GM12878 (cell line): ENCODE measurements around the gene GGCX. TPM values are rescaled to one million over a fixed set of nuclear protein-coding genes. Genes with fewer than 3 reads are reported as not detected.

Experiments
- ATAC-seq: fragments of 200-7000 bp; cut with Tn5 transposase; 3 replicates; pipeline ENCODE4 v1.9.1; 2020; ENCODE audit warnings: mild to moderate bottlenecking, moderate library complexity
- BruUV-seq: library from RNA; stranded (reverse); fragments of 400-500 nt; replicated peaks from 2 replicates; lab custom pipeline; 2021; lab: Mats Ljungman, UMichigan
- CTCF ChIA-PET: fragments of 300-600 bp; sonication (Branson Sonifier 250); formaldehyde crosslinking; extraction: SDS; loops from one replicate; lab custom pipeline; 2021; ENCODE audit warnings: inconsistent platforms; lab: Yijun Ruan, JAX
- POLR2A ChIA-PET: fragments of 350-600 bp; formaldehyde crosslinking; extraction: SDS; loops from one replicate; lab custom pipeline; 2021; ENCODE audit warnings: inconsistent platforms; lab: Charles Lee
- RAD21 ChIA-PET: fragments of 300-600 bp; sonication (Branson Sonifier 250); formaldehyde crosslinking; loops from one replicate; lab custom pipeline; 2023; ENCODE audit warnings: antibody characterized with exemption; ENCODE audit not compliant: unreplicated experiment; lab: Charles Lee
- SMC1A ChIA-PET: fragments of 300-600 bp; sonication (Branson Sonifier 250); formaldehyde crosslinking; loops from one replicate; lab custom pipeline; 2023; ENCODE audit not compliant: unreplicated experiment, uncharacterized antibody; lab: Charles Lee
- DNase-seq: peaks from one replicate; pipeline ENCODE4 v3.0.0-alpha.2; 2011; ENCODE audit warnings: low read depth, low spot score
- FAIRE-seq: peaks from 3 replicates; lab custom pipeline; 2011; peaks lifted over from hg19 to GRCh38; lab: Jason Lieb, UNC
- H2AFZ ChIP-seq: 2 replicates; pipeline ENCODE4 v1.6.0; 2011; ENCODE audit warnings: low read depth, low read length, control low read depth; ENCODE audit not compliant: control insufficient read depth
- H3K27ac ChIP-seq: 2 replicates; pipeline ENCODE4 v1.5.1; 2011; ENCODE audit warnings: control low read depth; ENCODE audit not compliant: control insufficient read depth, insufficient read depth
- H3K27me3 ChIP-seq, 2 experiments: replicated peaks in 1 of 2; 2 replicates each; pipeline versions ENCODE4 v1.6.0 to v1.6.1; 2011; ENCODE audit warnings: low read length in 1 of 2; ENCODE audit not compliant: control insufficient read depth in 2 of 2, insufficient read depth in 2 of 2
- H3K36me3 ChIP-seq, 2 experiments: 2 replicates each; pipeline ENCODE4 v1.5.1; 2011; ENCODE audit warnings: low read length in 1 of 2; ENCODE audit not compliant: control insufficient read depth in 2 of 2, insufficient read depth in 2 of 2
- H3K4me1 ChIP-seq: 2 replicates; pipeline ENCODE4 v1.6.1; 2011; ENCODE audit warnings: mild to moderate bottlenecking, low read length, moderate library complexity, mixed read lengths; ENCODE audit not compliant: control insufficient read depth, insufficient read depth
- H3K4me2 ChIP-seq: 2 replicates; pipeline ENCODE4 v1.6.0; 2011; ENCODE audit warnings: control low read depth; ENCODE audit not compliant: control insufficient read depth, insufficient read depth
- H3K4me3 ChIP-seq: fragments of 200-600 bp; sonication (generic); 2 replicates; pipeline ENCODE4 v1.5.1; 2016
- H3K79me2 ChIP-seq: 2 replicates; pipeline ENCODE4 v1.6.0; 2011; ENCODE audit warnings: low read length; ENCODE audit not compliant: control insufficient read depth, insufficient read depth
- H3K9ac ChIP-seq: 2 replicates; pipeline ENCODE4 v1.8.0; 2011; ENCODE audit warnings: low read length, control low read depth, mixed read lengths; ENCODE audit not compliant: control insufficient read depth, insufficient read depth
- H3K9me3 ChIP-seq: replicated peaks from 3 replicates; pipeline ENCODE4 v1.5.1; 2011; ENCODE audit warnings: mild to moderate bottlenecking, low read length; ENCODE audit not compliant: control insufficient read depth, insufficient read depth
- H4K20me1 ChIP-seq: 2 replicates; pipeline ENCODE4 v1.6.0; 2011; ENCODE audit not compliant: control insufficient read depth, insufficient read depth
- CBX3 ChIP-seq: fragments of 200-600 bp; sonication (generic); IDR thresholded peaks from 2 replicates; pipeline ENCODE4 v1.6.1; 2016; ENCODE audit warnings: low read depth, borderline replicate concordance
- CEBPB ChIP-seq, 2 experiments: fragments of 150-350 bp in 1 of 2; IDR thresholded peaks; 2 replicates each; pipeline ENCODE4 v1.6.1; 2012 to 2014; ENCODE audit warnings: low read depth in 2 of 2, low read length in 2 of 2, borderline replicate concordance in 1 of 2, inconsistent platforms in 1 of 2
- EED ChIP-seq: sonication (generic); IDR thresholded peaks from 2 replicates; pipeline ENCODE4 v1.6.1; 2016; ENCODE audit warnings: antibody characterized with exemption, low read depth
- EZH2 ChIP-seq: IDR thresholded peaks from 2 replicates; pipeline ENCODE4 v1.6.1; 2012; ENCODE audit warnings: low read depth, mild to moderate bottlenecking, control low read depth, inconsistent platforms, low read length, borderline replicate concordance; ENCODE audit not compliant: control insufficient read depth
- HDAC6 ChIP-seq: fragments of 200-600 bp; sonication (generic); IDR thresholded peaks from one replicate; pipeline ENCODE4 v1.8.0; 2017; ENCODE audit warnings: antibody characterized with exemption; ENCODE audit not compliant: unreplicated experiment
- MEF2A ChIP-seq: IDR thresholded peaks from 2 replicates; pipeline ENCODE4 v1.6.1; 2011; ENCODE audit warnings: low read depth, mild to moderate bottlenecking, low read length, moderate library complexity; ENCODE audit not compliant: insufficient read depth
- MYB ChIP-seq: fragments of 150-350 bp; IDR thresholded peaks from 2 replicates; pipeline ENCODE4 v1.6.1; 2014; ENCODE audit warnings: mild to moderate bottlenecking, low read depth, low read length, borderline replicate concordance
- RFX5 ChIP-seq: IDR thresholded peaks from 2 replicates; pipeline ENCODE4 v1.6.1; 2011; ENCODE audit warnings: low read depth, low read length, improper control_type of control experiment
- RUNX3 ChIP-seq: IDR thresholded peaks from 2 replicates; pipeline ENCODE4 v1.6.1; 2012; ENCODE audit warnings: low read length, inconsistent platforms
- SP1 ChIP-seq: IDR thresholded peaks from one replicate; pipeline ENCODE4 v1.6.1; 2011; ENCODE audit warnings: low read depth, low read length
- SREBF2 ChIP-seq: IDR thresholded peaks from 2 replicates; pipeline ENCODE4 v1.6.1; 2012; ENCODE audit warnings: mild to moderate bottlenecking, low read length
- TCF3 ChIP-seq: IDR thresholded peaks from 2 replicates; pipeline ENCODE4 v1.6.1; 2012; ENCODE audit warnings: low read depth, mild to moderate bottlenecking, low read length, borderline replicate concordance; ENCODE audit not compliant: insufficient read depth
- YBX1 ChIP-seq: fragments of 450-650 bp; IDR thresholded peaks from 2 replicates; pipeline ENCODE4 v1.6.1; 2016; ENCODE audit warnings: antibody characterized with exemption
- ZNF207 ChIP-seq: fragments of 450-650 bp; IDR thresholded peaks from 2 replicates; pipeline ENCODE4 v1.6.1; 2014; ENCODE audit warnings: antibody characterized with exemption, mild to moderate bottlenecking, borderline replicate concordance
- WGBS: methylation state at CpG from one replicate; pipeline ENCODE4 v1.1.6; 2016; ENCODE audit warnings: low lambda C conversion rate; ENCODE audit not compliant: insufficient replicate concordance, insufficient coverage; ENCODE audit errors: missing lambda C conversion rate; 5-methylcytosine and 5-hydroxymethylcytosine counted together
- in situ Hi-C: fragments of 300-500 bp; cut with MboI; formaldehyde crosslinking; loops from 9 replicates; pipeline ENCODE4 v1.14.3; 2018; ENCODE audit warnings: mixed read lengths
- intact Hi-C: fragments of 100-400 bp; cut with micrococcal nuclease; formaldehyde crosslinking; loops from one replicate; pipeline ENCODE4 v1.14.2; 2022; ENCODE audit not compliant: unreplicated experiment
- polyA plus RNA-seq, 11 experiments: library from polyadenylated mRNA; depleted of rRNA in 4 of 11; unstranded in 6 of 11; stranded (reverse) in 5 of 11; fragments of >200 nt; fragmentation: Nextera tagmentation in 4 of 11; fragmentation: Illumina TruSeq in 1 of 11; extraction: Ambion mirVana in 4 of 11; extraction: Trizol in 1 of 11; gene quantifications; 1 replicate in 1 of 11; 2 replicates in 10 of 11; pipeline versions ENCODE4 v1.2.1 to v1.2.3, GENCODE V29; 2011 to 2016; ENCODE audit warnings: inconsistent platforms in 2 of 11, missing spikeins in 2 of 11, low read depth in 1 of 11
- total RNA-seq, 4 experiments: library from RNA; depleted of rRNA in 3 of 4; stranded (reverse); fragments of >200 nt in 3 of 4; fragmentation: Illumina TruSeq in 1 of 4; extraction: Trizol in 1 of 4; gene quantifications; 2 replicates each; pipeline versions ENCODE4 v1.2.1 to v1.2.3, GENCODE V29; 2013 to 2021
- TF ChIP-seq, protein P1 (sequence below): IDR thresholded peaks from 2 replicates; pipeline ENCODE4 v1.6.1; 2011; ENCODE audit warnings: borderline replicate concordance, low read depth, mild to moderate bottlenecking, moderate library complexity, low read length; ENCODE audit not compliant: insufficient read depth, poor library complexity, severe bottlenecking
- TF ChIP-seq, protein P2 (sequence below): IDR thresholded peaks from 2 replicates; pipeline ENCODE4 v1.6.1; 2012; ENCODE audit warnings: improper control_type of control experiment, low read depth, low read length; ENCODE audit not compliant: insufficient replicate concordance
- TF ChIP-seq, protein P3 (sequence below): fragments of 450-650 bp; IDR thresholded peaks from 2 replicates; pipeline ENCODE4 v1.6.1; 2014; ENCODE audit warnings: mild to moderate bottlenecking

The GGCX gene
- total and polyA plus RNA-seq, 10 of the 15 experiments (the other 5 are each of a cell fraction or from before 2014, with no cell fraction given) = 18.1 to 52.7 (median 25.0) TPM

DNA sequence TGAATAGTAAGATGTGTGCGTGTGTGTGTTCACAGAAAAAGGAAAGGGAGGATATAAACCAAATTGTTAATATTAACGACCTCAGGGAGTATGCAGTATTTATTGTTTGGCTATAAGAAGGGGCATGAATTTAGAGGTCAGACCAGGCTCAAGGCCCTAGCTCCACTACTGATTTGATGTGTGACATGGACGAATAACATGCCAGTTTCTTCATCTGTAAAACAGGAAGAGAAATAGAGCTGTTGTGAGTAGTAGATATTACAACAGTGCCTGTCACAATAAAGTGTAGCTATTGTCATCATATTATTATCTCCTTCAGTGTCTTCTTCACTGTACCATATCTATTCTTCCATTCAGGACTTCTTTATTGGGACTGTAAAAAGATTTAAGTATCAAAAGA, 26.4 kb downstream of the GGCX start (continued):
- TF ChIP-seq, protein P1, sequence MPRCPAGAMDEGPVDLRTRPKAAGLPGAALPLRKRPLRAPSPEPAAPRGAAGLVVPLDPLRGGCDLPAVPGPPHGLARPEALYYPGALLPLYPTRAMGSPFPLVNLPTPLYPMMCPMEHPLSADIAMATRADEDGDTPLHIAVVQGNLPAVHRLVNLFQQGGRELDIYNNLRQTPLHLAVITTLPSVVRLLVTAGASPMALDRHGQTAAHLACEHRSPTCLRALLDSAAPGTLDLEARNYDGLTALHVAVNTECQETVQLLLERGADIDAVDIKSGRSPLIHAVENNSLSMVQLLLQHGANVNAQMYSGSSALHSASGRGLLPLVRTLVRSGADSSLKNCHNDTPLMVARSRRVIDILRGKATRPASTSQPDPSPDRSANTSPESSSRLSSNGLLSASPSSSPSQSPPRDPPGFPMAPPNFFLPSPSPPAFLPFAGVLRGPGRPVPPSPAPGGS = no peak
- TF ChIP-seq CEBPB (IDR thresholded peaks at IDR 0.05; ENCODE audit: borderline replicate concordance in 1 of 2, low read depth in 2 of 2, low read length in 2 of 2) = no peak
- TF ChIP-seq RUNX3 = no peak
- no peak for TF ChIP-seq MYB

DNA sequence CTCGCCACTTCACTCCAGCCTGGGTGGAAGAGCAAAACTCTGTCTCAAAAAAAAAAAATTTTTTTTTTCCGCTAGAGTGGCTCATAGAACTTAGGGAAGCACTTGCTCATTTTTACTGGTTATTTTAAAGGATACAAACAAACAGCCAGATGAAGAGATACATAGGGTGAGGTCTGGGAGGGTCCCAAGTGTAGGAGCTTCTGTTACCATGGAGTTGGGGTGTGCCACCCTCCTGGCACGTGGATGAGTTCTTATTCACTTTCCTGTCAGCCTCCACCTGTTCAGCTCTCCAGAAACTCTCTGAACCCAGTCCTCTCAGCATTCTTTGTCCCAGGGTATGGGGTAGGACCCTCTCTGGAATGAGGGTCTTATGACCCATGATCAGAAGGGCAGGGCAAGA, 27.2 kb downstream of the GGCX start:
- Histone ChIP-seq H3K4me2 (no peak overlapping the region), H3K27me3 (no peaks in the 10 kb centered on the region; a peak in 1 of 4 replicates), H3K9me3 (no peaks in the 10 kb centered on the region), H3K9ac (no peak overlapping the region), H3K4me1 (no peaks in the 10 kb centered on the region), H4K20me1 (no peaks in the 10 kb centered on the region), H2AFZ (no peak overlapping the region), H3K36me3 (no peaks in the 10 kb centered on the region), H3K27ac (no peak overlapping the region), H3K4me3 (no peak overlapping the region), H3K79me2 (peaks cover 21% of the 10 kb centered on the region)
- intact Hi-C loops = no loop called here
- no peak for ATAC-seq
- SMC1A ChIA-PET = no interaction called here
- CTCF ChIA-PET = interaction anchor here (1.3 to 10.9 kb wide), 2 partner anchors 19 to 38 kb away, joined by 5 to 134 read pairs; no protein-coding TSS in a partner anchor
- POLR2A ChIA-PET = interaction anchor here (0.5 to 1.6 kb wide), 4 partner anchors 10 to 947 kb away, joined by 3 to 5 read pairs (median 4); no protein-coding TSS in a partner anchor
- BruUV-seq = no TSS peak
- RAD21 ChIA-PET = no interaction called here
- 73% methylated on average over 3 of the region's 3 CpGs for WGBS
- in situ Hi-C loops = no loop called here
- DNase-seq = no peak
- no peak for FAIRE-seq
- TF ChIP-seq RFX5 = no peak
- no peak for TF ChIP-seq HDAC6
- TF ChIP-seq EZH2 = no peak
- no peak for TF ChIP-seq YBX1
- TF ChIP-seq TCF3 = no peak
- TF ChIP-seq, protein P2, sequence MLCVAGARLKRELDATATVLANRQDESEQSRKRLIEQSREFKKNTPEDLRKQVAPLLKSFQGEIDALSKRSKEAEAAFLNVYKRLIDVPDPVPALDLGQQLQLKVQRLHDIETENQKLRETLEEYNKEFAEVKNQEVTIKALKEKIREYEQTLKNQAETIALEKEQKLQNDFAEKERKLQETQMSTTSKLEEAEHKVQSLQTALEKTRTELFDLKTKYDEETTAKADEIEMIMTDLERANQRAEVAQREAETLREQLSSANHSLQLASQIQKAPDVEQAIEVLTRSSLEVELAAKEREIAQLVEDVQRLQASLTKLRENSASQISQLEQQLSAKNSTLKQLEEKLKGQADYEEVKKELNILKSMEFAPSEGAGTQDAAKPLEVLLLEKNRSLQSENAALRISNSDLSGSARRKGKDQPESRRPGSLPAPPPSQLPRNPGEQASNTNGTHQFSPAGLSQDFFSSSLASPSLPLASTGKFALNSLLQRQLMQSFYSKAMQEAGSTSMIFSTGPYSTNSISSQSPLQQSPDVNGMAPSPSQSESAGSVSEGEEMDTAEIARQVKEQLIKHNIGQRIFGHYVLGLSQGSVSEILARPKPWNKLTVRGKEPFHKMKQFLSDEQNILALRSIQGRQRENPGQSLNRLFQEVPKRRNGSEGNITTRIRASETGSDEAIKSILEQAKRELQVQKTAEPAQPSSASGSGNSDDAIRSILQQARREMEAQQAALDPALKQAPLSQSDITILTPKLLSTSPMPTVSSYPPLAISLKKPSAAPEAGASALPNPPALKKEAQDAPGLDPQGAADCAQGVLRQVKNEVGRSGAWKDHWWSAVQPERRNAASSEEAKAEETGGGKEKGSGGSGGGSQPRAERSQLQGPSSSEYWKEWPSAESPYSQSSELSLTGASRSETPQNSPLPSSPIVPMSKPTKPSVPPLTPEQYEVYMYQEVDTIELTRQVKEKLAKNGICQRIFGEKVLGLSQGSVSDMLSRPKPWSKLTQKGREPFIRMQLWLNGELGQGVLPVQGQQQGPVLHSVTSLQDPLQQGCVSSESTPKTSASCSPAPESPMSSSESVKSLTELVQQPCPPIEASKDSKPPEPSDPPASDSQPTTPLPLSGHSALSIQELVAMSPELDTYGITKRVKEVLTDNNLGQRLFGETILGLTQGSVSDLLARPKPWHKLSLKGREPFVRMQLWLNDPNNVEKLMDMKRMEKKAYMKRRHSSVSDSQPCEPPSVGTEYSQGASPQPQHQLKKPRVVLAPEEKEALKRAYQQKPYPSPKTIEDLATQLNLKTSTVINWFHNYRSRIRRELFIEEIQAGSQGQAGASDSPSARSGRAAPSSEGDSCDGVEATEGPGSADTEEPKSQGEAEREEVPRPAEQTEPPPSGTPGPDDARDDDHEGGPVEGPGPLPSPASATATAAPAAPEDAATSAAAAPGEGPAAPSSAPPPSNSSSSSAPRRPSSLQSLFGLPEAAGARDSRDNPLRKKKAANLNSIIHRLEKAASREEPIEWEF = no peak
- TF ChIP-seq ZNF207 = no peak
- TF ChIP-seq SREBF2 = no peak
- TF ChIP-seq SP1 = no peak
- no peak for TF ChIP-seq EED
- TF ChIP-seq, protein P3, sequence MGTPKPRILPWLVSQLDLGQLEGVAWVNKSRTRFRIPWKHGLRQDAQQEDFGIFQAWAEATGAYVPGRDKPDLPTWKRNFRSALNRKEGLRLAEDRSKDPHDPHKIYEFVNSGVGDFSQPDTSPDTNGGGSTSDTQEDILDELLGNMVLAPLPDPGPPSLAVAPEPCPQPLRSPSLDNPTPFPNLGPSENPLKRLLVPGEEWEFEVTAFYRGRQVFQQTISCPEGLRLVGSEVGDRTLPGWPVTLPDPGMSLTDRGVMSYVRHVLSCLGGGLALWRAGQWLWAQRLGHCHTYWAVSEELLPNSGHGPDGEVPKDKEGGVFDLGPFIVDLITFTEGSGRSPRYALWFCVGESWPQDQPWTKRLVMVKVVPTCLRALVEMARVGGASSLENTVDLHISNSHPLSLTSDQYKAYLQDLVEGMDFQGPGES = no peak
- no peak for TF ChIP-seq CBX3
- TF ChIP-seq MEF2A = no peak
